Epithelial cell of esophagus (primary cell): Measurements from ENCODE around the gene RAB3IL1.

ENCODE experiments used
- DNase-seq: peaks from one replicate; pipeline ENCODE4 v3.0.0; 2010; ENCODE audit warnings: low read depth
- H3K4me3 ChIP-seq: 2 replicates; pipeline ENCODE4 v1.5.1; 2011; ENCODE audit warnings: mild to moderate bottlenecking, low read length, control low read depth
- TF ChIP-seq, protein P1 (sequence below): IDR thresholded peaks from 2 replicates; pipeline ENCODE4 v1.5.1; 2011; ENCODE audit warnings: low read depth, mild to moderate bottlenecking, low read length, control low read depth, inconsistent platforms; ENCODE audit not compliant: insufficient read depth; ENCODE audit errors: missing control alignments

The RAB3IL1 gene

DNA sequence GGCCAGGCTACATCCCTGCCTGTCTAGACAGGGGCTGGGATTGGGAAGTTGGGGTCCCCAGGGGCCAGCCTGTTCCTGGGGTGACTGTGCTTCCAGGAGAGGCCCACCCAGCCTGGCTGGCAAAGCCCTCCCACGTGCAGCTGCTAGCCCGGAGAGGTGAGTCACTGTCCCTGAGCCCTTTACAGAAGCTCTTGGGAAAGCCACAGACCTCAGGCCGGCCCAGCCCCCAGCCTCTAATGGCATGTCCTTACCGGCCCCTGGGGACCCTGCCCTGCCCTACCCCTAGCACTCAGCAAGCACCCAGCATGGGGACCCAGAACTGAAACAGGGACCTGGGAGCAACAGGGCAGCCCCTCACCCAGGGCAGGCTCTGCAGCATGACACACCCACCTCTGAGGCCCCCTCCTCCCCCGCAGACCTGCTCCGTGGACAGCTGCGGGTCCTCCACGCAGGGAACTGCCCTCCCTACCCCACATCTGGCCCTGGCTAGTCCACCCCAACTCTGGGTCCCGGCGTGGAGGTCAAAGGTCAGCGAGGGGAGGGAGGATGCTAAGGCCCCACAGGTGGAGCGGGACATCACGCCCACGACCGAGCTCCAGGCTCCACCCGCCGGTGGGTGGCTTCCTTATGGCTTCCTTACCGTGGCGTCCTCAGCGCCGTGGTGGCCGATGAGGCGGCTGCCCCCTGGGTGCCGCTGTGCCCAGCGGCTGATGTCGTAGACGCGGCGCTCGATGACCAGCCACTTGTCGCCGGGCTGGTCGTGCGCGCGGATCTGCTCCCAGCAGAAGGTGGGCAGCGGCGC lies 26.6 kb downstream of the RAB3IL1 start:
- H3K4me3 ChIP-seq: peak overlapping the region; percentile 55
- TF ChIP-seq, protein P1, sequence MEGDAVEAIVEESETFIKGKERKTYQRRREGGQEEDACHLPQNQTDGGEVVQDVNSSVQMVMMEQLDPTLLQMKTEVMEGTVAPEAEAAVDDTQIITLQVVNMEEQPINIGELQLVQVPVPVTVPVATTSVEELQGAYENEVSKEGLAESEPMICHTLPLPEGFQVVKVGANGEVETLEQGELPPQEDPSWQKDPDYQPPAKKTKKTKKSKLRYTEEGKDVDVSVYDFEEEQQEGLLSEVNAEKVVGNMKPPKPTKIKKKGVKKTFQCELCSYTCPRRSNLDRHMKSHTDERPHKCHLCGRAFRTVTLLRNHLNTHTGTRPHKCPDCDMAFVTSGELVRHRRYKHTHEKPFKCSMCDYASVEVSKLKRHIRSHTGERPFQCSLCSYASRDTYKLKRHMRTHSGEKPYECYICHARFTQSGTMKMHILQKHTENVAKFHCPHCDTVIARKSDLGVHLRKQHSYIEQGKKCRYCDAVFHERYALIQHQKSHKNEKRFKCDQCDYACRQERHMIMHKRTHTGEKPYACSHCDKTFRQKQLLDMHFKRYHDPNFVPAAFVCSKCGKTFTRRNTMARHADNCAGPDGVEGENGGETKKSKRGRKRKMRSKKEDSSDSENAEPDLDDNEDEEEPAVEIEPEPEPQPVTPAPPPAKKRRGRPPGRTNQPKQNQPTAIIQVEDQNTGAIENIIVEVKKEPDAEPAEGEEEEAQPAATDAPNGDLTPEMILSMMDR: no peak
- peak; percentile 63 for DNase-seq

DNA sequence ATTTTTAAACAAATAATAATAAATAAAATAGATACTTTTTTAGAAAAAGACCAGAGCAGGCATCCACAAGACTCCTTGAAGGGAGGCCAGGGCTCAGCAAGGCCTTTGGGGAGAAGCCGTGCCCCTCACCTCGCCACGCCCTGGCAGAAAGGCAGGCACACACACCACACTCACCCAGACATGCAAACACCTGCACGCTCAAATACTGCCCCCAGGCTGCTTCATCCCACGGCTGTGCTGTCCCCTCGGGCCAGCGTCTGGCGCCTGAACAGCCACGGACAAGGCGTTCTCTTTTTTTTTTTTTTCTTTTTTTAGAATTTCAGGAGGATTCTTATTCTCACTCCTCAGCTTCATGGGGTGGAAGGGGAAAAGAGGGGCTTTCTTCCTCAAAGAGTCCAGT lies 27.5 kb downstream of the RAB3IL1 start:
- TF ChIP-seq, protein P1: no peak
- no peak for DNase-seq
- H3K4me3 ChIP-seq: no peak overlapping the region

DNA sequence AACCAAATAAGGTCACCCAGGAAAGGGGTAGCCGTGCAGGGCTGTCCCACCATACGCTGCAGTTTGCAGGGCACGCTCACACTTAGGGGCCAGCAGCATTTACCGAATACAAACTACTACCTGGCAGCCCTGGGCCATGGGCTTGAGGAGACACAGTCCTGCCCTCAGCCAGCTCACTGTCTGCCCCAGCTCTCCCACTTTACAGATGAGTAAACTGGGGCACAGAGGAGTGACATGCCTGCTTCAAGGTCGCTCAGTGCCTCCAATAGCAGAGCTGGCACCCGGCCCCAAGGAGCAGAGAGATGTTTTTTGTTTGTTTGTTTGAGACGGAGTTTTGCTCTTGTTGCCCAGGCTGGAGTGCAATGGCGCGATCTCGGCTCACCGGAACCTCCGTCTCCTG lies 28.8 kb downstream of the RAB3IL1 start:
- no peak for DNase-seq
- TF ChIP-seq, protein P1: no peak
- no peak overlapping the region for H3K4me3 ChIP-seq

DNA sequence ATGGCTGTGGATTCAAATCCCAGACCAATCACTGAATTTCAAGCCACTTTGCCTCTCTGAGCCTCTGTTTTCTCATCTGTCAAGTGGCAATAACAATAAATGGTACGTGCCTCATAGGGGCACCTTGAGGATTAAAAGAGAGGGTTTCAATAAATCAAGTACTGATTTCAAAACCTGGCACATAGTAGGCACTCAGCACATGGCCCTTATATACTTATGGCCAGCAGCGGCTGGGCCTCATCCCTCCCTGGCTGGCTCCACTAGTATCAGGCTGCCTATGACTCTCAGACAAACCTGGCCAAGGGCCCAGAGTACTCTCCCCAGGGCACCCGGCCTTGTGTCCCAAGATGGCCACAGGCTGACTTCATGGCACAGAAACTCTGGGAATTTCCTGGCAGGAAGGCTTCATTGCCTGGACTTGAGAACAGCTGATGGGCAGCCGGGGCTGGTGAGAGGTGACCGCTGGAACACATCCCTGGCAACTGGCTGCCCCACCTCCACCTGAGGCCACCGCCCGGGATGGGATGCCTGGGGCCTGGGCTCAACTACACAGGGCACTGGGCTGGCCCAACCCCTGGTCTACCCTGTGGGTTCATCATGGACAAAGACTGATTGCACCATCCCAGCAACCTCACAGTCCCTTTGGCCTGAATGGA lies 29.4 kb downstream of the RAB3IL1 start:
- TF ChIP-seq, protein P1: no peak
- no peak overlapping the region for H3K4me3 ChIP-seq
- DNase-seq: peak; percentile 92

DNA sequence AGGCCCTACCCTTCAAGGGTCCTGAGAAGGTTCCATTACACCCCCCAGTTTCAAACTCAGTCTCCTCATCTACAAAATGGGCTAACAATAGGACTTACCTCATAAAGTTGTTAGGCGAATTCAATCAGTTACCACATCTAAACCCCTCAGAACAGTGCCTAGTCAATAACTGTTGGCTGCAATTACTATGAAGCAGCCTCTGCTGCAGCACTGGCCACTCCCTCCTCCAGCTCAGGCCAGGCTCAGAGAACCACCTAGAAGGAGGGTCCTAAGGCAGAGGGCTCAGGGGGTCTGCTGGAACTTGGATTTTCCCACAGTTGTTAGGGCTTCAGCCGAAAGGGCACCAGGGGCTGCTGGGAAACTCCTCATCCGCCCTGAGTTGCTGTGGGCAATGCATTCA lies 30.7 kb downstream of the RAB3IL1 start:
- TF ChIP-seq, protein P1: no peak
- no peak overlapping the region for H3K4me3 ChIP-seq

DNA sequence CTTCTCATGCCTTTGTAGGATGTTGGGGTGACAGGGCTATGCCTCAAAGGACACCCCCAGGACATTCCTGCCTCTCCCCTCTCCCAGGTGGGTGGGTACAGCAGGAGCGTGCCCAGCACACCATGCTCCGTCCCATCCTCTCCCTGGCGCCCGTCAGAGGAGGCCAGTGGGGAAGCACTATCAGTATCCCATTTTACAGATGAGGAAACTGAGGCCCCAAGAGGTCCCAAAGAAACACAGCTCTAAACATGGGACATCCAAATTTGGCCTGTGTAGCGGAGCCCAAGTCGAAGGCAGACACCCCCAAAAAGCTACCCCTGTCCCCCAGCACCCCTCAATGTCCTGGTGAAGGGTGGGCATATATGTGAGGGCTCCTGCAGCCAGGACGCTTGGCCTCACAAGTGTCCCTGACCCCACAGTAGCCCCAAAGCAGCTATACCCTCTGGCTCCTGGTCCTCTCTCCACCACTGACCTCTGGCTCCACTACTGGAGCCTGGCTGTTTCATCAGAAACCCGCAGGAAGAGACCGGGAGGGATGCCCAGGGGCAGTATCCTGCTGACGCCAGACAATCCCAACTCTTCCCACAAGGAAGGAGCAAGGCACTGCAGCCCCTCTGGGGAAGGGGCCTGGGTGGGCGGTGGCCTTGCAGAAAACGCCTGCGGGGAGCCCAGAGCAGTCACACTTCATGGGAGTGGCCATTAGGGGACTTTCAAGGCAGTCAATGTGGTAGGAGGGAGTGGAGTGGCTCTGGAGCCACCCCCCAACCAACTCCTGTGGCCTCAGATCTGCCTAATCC lies 31.4 kb downstream of the RAB3IL1 start:
- TF ChIP-seq, protein P1: no peak
- DNase-seq: no peak
- H3K4me3 ChIP-seq: no peak overlapping the region

More for the DNA sequence above, 30.7 kb downstream of the RAB3IL1 start:
- DNase-seq: no peak
